HL-60 (cell line): ENCODE results near the gene GLTP.

Source experiments
- DNase-seq, 2 experiments: peaks; one replicate each; pipeline ENCODE4 v3.0.0-alpha.2; 2010 to 2020; ENCODE audit warnings: low read depth in 1 of 2, low spot score in 1 of 2
- H3K27ac ChIP-seq: fragments of 250-450 bp; sonication (Bioruptor Pico); replicated peaks from 2 replicates; pipeline ENCODE4 v1.5.1; 2020; ENCODE audit warnings: mild to moderate bottlenecking, moderate library complexity
- H3K27me3 ChIP-seq: fragments of 250-450 bp; sonication (Bioruptor Pico); 2 replicates; pipeline ENCODE4 v1.5.1; 2021; ENCODE audit warnings: mild to moderate bottlenecking, moderate library complexity; ENCODE audit not compliant: insufficient read depth, poor library complexity, severe bottlenecking
- H3K4me3 ChIP-seq: replicated peaks from 2 replicates; pipeline ENCODE4 v1.5.1; 2011; ENCODE audit warnings: mild to moderate bottlenecking, control low read depth, low read length; ENCODE audit not compliant: insufficient read depth
- CTCF ChIP-seq: IDR thresholded peaks from one replicate; pipeline ENCODE4 v1.5.1; 2011; ENCODE audit warnings: low read length, control low read depth, inconsistent platforms; ENCODE audit not compliant: insufficient read depth
- GABPA ChIP-seq: IDR thresholded peaks from 2 replicates; pipeline ENCODE4 v1.6.1; 2012; ENCODE audit warnings: low read depth
- POLR2AphosphoS5 ChIP-seq: IDR thresholded peaks from 2 replicates; pipeline ENCODE4 v1.6.1; 2012; ENCODE audit warnings: low read depth
- REST ChIP-seq: IDR thresholded peaks from 2 replicates; pipeline ENCODE4 v1.6.1; 2012; ENCODE audit warnings: low read depth; ENCODE audit not compliant: insufficient replicate concordance
- SPI1 ChIP-seq: IDR thresholded peaks from 2 replicates; pipeline ENCODE4 v1.6.1; 2012; ENCODE audit warnings: low read depth, mild to moderate bottlenecking, borderline replicate concordance

The GLTP gene

GRCh38 chr12:109822951-109823411, 57.4 kb downstream of the GLTP start:
- Histone ChIP-seq H3K4me3 (no peak overlapping the region), H3K27me3 (no peaks in the 10 kb centered on the region), H3K27ac (no peak overlapping the region)
- TF ChIP-seq POLR2AphosphoS5 = no peak
- no peak for TF ChIP-seq SPI1
- TF ChIP-seq REST = no peak
- no peak for DNase-seq

GRCh38 chr12:109822416-109822815, 57.9 kb downstream of the GLTP start:
- DNase-seq = no peak
- no peak overlapping the region for H3K27ac ChIP-seq
- no peak for TF ChIP-seq REST
- no peak for TF ChIP-seq SPI1
- TF ChIP-seq CTCF = no peak
- no peak for TF ChIP-seq GABPA
- no peak for TF ChIP-seq POLR2AphosphoS5
- no peak overlapping the region for H3K4me3 ChIP-seq
- H3K27me3 ChIP-seq = no peaks in the 10 kb centered on the region

DNA sequence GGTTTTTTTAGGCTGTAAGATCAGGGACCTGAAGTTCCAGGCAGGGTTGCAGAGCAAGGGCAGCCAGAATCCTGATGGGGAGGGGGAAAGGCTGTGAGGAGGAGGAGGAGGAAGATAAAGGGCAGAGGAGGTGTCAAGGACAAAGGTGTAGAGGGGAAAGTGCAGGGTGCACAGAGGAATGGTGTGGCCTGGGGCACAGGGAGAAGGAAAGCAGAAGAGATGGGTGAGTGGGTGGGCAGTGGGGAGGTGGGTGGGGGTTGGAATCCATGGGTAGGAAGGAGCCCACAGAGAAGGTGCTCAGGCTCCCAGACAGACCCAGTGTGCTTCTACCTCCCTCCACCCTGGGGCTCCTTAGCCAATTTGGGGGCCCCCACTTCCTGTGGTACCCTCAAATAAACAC, 58.4 kb downstream of the GLTP start:
- Histone ChIP-seq H3K4me3 (no peak overlapping the region), H3K27ac (no peak overlapping the region), H3K27me3 (no peaks in the 10 kb centered on the region)
- no peak for TF ChIP-seq REST
- DNase-seq = no peak

- H3K27me3 ChIP-seq = no peaks in the 10 kb centered on the region
- no peak overlapping the region for H3K4me3 ChIP-seq
- TF ChIP-seq REST (no peak), POLR2AphosphoS5 (no peak), CTCF (no peak), GABPA (no peak)
- no peak for DNase-seq
- H3K27ac ChIP-seq = no peak overlapping the region
Observed at GRCh38 chr12:109820816-109821381, 59.4 kb downstream of the GLTP start.
